GM21528 (cell line): ENCODE data around the gene FAT2.

Experiments
- ATAC-seq: cut with Tn5 transposase; IDR thresholded peaks from one replicate; pipeline ENCODE4 v1.9.1; 2021; ENCODE audit warnings: mild to moderate bottlenecking, moderate library complexity; ENCODE audit not compliant: unreplicated experiment, low FRiP score

FAT2 gene

DNA sequence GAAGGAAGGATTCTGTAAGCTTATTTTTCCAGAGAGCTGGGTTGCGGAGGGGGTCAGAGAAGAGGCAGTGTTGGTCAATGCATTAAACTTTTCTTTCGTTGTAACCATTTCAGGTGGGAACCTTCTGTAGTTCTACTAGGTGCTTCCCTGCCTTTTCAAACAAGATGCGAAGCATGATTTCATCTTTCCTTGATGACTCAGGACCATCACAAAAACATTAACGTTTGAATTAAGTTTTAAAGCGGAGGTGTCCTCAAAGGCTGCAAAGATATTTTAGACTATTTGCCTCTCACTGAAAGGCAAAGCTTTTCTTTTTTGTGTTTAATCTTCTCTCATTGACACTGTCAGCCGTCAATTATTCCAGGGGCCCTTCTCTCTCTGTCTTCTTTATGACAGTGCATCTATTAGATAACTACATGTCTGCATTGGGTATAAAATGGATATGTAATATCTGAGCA is 26.3 kb upstream of the FAT2 start:
- ATAC-seq = no peak

DNA sequence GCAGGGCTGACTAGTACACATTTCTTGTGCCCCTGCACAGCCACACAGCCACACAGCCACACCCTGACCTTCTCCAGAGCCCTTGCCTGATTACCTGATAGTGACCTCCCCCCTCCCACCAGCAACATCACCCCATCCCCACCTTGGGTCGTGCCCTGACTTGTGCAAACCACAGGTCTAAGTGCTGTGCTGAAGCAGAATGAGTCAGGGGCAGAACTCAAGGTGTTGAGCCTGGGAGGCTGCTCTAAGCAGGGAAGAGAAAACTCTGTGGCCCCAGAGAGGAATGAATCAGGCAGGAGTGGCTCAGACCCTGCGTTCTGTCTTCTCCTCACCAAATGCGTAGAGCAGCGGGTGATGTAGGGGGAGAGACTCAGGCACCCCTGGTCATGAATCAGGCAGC is 24.3 kb upstream of the FAT2 start:
- no peak for ATAC-seq

DNA sequence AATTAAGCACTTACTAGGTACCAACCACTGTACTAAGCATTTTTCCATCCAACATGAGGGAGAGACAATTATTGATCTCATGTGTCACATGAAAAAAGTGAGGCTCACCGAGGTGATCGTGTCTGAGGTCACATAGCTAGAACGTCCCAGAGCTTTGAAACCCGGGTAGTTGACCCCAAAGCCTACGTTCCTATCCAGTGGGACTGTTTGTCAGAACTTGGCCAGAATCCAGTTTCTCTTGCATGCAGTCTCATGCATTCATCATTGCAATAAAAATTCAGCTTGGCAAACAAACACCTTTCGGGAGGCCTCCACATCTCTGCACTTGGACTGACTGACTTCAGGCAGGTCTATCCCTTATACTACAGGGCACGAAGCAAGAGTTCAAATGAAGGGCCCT is 23.4 kb upstream of the FAT2 start:
- no peak for ATAC-seq

DNA sequence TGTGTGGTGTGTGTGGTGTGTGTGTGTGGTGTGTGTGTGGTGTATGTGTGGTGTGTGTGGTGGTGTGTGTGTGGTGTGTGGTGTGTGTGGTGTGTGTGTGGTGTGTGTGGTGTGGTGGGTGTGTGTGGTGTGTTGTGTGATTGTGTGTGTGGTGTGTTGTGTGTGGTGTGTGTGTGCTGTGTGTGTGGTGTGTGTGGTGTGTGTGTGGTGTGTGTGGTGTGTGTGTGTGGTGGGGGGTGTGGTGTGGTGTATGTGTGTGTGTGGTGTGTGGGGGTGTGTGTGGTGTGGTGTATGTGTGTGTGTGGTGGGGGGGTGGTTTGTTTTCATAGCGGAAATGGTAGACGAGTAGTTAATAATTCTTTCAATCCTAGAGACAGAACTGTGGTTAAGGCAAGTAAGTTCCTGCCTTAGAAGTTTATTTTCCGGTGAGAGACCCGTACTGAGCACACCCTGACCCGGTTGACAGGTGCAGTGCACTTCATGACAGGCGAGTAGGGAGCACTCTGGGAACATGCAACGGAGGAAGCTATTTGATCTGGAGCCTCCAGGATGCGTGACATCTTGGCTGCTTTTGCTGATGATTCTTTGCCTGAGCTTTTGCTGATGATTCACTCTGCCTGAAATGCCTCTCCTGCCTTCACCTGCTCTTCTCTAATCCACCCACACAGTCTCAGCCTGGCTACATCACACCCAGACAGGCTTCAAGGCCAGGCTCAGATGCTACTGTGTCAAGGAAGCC is 21.7 kb upstream of the FAT2 start:
- ATAC-seq = no peak

DNA sequence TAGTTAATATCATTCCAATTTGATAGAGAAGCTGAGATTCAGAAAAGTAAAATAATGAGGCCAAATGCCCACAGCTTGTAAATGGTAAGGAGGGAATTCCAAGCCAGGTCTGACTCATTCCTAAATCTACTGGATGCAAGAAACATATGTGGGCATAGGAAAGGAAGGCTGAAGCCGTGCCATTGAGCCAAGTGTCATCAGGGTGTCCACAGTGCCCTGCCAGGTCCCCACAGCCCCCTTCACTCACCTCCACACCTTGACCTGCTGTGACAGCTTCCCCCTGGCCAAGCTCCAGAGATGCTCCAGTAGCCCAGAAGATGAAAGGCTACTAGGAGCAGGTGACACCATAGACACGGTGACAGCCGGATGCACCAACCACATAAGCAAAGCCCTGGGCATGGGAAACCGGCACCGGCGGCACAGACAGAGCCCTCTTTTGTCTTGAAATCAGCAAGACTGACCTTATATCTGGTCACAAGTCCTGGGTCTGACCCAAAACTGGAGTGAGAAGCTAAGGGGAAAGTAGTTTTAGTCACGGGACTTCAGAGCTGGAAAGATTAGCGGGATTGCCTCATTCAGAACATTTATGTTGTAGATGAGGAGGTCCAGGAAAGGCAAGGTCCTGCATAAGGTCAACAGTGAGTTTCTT is 20.1 kb upstream of the FAT2 start:
- ATAC-seq = no peak

DNA sequence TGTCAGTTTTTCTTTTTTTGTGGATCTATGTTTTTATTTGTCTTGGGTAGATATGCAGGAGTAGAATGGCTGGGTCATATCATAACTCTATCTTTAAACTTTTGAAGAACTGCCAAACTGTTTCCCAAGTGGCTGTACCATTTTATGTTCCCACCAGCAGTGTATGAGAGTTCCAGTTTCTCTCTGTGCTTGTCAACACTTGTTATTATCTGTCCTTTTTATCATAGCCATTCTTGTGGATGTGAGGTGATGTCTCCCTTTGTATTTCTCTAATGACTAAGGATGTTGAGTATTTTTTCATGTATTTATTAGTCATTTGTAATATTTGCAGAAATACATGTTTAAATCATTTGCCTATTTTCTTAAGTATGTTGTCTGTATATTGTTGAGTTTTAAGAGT is 17.4 kb upstream of the FAT2 start:
- ATAC-seq = no peak

DNA sequence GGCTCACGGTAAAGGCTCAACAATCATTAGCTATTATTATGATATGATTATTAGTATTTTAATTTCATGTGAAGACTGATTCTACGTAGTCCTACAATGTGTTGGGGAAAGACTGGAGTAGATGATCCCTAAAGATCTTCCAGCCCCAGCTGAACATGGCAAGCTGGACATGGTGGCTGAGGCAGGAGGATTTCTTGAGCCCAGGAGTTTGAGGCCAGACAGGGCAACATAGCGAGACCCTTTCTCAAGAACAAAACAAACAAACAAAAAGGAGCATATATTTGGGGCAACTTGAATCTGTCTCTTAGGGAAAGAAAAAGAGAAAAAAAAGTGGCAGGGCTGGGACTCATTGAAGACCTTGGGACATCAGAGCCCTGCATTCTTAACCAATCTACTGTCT is 16.2 kb upstream of the FAT2 start:
- ATAC-seq = no peak

DNA sequence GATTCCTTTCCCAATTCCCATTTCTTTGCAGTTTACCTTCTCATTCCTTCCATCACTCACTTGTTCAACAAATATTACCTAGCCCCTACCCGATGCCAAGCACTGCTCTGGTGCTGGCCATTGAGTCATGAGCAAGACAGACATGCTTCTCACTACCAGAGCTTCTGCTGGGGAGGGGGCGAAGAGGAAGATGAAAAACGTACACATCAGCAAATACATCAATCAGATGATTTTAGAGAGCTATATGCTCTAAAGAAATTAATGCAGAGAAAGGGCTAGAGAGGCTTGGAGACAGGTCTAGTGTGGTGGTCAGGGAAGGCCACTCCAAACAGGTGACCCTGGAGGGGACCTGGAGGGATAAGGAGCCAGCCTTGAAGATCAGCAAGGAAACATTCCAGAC is 14.4 kb upstream of the FAT2 start:
- no peak for ATAC-seq

DNA sequence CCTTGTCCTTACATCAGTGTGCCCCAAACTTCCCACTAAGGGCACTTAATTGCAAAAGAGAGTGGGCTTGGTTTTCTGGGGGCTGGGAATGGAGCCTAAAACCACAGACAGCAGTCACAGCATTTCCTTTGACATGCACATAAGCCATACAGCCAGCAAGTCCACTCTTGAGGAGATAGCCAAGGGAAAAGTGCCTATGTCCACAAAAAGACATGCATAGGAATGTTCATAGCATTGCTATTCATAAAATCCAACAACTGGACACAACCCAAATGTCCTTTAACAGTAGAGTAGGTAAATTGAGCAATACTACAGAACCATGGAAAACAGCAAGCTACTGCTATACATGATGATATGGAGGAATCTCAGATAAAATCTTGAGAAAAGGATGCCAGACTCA is 11.7 kb upstream of the FAT2 start:
- ATAC-seq = no peak

DNA sequence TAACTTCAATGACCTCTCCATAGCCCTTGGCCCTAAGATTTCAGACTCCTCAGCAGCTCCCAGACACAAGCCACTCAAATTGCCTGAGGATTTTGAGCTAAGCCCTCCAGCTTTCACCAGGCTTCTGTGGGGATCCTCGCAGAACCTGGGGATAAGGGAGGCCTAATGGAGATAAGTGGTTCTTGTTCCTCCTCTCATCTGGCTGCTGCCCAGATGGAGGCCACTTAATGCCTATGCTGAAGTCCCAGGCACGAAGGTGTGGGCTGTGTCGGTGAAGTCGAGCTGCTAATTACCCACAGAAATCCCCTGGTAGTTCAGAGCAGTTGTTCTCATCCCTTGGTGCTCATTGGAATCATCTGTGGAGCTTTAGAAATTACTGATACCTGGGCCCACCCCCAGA is 10.3 kb upstream of the FAT2 start:
- ATAC-seq = no peak

DNA sequence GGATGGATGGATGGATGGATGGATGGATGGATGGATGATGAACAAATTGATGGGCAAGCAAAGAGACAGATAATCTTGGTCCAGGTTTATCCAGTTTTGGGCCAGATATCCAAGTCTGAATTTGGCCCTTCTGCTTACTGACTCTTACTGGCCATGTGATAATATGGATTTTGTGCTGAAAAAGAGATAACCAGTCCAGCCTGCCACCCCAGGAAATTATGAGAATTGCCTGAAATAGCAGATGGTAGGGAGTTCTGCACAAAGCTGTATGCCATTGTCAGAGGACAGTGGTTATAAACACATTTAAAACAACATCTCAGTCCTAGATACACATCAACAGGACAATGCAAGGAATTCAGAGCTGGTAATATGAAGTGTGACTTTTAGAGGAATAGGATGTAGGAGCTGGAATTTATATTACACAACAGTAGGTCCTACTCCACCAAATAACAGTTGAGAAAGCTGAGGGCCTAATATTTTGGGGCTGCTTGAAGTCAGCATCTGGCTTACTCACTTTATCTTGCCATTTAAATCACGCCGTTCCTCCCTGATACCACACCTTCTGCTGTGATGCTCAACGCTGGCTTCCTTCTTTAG is 9.0 kb upstream of the FAT2 start:
- no peak for ATAC-seq

DNA sequence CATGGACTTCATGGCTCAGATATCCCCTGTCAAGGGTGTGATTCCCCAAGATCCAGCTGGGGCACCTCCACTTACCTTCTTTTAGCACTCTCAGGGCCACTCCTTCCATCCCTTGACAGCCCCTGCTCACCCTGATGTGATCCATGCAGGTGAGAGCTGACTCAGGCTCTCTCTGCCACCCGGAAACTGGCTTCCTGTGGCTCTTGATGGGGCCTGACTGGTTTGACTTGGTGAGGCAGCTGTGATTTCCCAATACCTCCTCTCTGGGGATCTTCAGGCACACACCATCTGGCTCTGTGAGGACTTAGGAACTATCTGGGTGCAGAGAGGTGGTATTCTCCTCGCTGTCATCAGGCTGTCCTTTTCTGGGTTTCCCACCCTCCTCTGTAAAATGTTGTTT is 7.9 kb upstream of the FAT2 start:
- no peak for ATAC-seq

DNA sequence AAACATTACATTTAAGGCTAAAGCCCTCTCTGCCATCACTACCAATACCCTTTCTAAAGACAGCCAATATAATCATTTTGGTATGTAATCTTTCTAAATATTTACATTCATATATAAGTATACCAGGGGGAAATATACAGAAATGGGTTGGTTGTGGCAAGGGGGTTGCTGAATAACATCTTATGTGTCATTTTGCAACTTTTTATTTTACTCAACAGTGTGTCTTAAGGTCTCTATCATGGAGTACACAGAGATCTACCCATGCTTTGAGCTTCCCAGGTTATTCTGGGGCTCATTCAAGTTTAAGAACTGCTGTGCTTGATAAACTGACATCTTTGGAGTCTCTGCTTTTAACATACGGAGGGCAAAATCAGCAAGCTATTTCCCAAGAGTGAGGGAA is 7.4 kb upstream of the FAT2 start:
- ATAC-seq = no peak

DNA sequence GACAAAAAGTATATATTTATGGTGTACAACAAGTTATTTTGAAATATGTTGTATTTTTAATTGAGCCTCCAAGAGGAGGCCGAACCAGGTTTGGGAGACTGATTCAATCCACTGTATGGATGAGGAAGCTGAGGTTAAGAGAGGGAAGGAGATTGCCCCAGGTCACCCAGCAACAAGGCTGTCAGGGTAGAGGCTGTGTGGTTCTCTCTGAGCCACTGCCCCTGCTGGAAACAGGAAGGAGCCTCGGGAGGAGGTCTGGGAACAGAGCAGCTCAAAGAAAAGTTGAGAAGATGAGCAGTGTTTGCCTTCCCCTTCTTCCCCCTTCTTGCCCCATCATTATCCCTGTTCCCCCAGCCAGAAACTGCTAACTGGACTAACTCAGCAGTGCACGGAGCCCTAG is 6.6 kb upstream of the FAT2 start:
- no peak for ATAC-seq

DNA sequence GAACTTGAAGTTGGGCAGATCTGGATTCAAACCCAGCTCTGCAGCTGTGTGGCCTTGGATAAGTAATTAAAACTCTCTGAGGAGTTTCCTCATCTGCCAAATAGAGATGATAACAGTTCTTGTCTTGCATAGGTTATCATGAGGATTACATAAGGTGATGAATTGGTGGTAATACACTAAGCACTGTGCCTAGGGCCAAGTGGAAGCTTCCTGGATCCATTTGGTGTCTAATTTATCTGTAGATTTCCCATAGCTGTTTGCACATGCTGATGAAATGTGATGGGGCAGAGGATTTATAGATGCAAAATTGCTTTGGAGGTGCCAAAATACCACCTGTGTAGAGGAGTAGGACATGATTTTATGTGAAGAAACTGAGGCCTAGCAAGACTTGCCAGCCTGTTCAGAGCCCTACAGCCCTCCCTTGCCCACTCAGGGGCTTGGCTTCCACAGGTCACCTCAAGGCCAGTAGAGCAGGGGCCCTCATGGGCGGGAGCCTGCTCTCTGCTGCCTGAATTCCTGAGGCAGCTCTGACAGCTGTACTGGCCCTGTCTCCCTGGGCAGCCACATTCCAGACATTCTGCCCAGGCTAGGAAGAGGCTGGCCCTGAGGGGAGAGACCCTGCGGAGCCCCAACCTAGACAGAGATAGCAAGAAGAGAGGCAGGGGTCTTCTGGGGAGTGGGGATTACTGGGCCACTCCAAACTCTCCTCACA is 5.9 kb upstream of the FAT2 start:
- ATAC-seq = no peak

DNA sequence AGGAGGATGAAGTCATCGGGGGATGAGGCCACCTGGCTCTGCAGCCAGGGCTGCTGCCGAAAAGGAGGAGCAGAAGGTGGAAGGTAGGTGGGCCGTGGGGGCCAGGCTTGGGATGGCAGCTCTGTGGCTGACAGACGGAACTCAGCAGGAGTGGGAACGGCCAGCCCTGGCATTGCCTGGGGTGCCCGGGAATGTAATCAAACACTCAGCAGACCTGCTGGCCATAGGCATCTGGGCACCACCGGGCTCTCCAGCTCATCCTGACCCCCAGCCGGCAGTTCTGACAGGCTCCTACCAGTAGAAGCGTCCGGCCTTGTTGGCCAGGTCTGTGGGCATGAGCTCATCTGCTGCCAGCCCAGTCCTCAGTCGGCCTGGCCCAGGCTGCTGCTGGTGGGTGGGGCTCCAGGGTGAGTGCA is 4.3 kb upstream of the FAT2 start:
- no peak for ATAC-seq

DNA sequence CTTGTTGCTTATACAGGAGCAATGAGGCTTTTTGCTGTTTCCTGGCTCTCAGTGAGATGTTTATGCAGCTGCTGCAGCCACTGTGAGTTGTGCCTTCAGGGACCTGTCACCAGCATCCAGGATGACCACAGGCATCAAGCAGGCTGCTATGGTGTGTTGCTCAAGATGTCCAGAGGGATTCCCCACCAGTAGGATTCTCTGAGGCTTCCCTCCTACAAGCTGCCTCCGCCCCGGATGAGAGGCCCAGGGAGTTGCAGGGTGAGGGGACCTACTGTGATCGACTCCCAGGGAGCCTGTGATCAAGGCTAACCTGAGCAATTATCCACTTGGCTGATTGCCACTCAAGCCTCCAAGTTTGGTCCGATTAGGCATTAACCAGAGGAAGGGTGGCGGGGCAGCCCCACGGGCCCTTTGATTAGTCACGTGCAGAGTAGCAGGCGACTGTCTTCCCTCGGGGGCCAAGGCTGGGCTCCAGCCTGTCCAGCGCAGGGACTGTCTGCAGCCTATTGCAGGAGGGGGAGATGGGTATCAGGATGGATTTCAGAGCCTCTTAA is 1.8 kb upstream of the FAT2 start:
- ATAC-seq = no peak

DNA sequence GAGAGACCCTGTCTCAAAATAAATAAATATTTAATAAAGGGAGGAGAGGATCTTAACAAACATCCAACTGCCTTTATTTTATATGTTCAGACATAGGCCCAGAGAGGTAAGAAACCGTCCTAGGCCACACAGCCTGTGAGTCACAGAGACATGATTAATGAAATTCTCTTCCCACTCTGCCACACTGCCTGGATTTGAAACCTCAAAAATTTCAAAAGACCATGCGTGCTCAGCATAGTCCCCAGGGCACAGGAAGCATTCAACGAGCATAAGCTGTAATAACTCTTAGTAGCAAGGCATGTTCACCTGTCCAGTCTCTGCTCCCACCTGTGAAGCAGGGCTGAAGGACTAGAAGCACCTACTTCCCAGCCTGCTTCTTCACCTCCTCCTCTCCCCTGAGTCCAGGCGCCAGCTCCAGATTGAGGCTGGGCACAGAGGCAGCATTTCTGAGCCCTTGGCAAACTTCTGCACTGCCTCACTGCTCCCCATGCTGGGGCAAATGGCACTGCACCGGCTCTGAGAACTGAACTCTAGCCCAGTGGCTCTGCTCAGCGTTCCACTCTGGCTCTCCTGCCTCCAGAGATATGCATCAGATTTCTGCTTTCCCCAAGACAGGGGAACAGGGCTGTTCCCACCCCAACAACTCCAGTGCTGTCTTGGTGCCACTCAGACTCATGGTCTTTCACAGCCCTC is 1.1 kb downstream of the FAT2 start:
- no peak for ATAC-seq

DNA sequence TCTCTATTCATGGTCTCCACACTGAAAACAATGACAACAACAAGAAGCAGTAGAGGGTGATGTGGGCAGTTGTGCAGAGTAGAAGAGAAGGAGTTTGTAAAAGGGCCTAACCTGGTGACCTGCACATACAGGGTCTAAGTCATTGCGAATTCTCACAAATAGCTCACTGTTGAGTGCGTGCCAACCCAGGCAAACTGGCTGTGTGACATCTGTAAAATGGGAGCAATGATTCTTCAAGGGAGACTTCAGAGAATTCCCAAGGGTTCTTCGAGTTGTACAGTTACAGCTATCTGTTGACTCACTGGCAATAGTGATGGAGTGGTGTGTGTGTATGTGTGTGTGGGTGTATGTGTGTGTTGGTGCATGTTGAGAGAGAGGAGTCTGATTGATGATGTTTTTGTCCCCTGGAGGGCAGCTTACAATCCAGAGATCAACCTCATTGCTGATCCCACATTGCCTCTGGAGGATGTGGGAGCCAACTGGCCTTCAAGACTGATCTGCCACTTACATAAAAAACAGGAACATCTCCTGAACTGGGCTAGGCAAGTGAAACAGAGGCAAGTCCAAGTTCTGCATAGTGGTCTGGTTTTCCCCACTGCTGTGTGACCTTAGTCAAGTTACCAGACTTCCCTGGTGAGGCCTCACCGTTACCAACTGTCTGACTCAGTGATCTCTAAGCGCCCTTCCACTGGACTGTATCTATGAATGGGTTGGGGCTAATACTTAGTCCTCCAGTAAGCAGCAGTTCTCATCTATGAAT is 3.2 kb downstream of the FAT2 start:
- ATAC-seq = no peak

DNA sequence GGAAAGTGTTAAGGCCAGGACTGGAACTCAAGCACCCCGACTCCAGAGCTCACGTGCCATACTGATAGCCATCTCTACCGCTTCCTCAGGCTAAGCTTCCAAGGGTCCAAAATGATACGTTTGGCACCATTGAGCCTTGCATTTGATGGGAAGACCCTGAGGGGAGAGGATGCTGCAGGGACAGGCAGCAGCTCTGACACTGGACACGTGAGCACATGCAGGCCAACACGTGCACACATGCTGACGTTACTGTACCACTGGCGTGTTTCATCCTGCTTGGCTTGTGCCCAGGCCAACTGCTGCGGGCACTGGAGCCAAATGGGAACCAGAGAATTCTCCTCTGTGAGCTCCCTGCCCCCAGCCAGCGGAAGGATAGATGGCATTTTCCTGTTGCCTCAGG is 5.2 kb downstream of the FAT2 start:
- ATAC-seq = no peak
